OCI-LY7 (cell line): ENCODE measurements around the gene KRT81.

Experiments used
- EZH2phosphoT487 ChIP-seq: fragments of 200-600 bp; sonication (generic); IDR thresholded peaks from 2 replicates; pipeline ENCODE4 v1.6.1; 2018; ENCODE audit warnings: low read depth, borderline replicate concordance, mild to moderate bottlenecking, mixed run types, antibody characterized with exemption, low read length, moderate library complexity, mixed read lengths
- TF ChIP-seq, protein P1 (sequence below): fragments of 200-600 bp; sonication (generic); conservative IDR thresholded peaks from 2 replicates; pipeline ENCODE4 v1.5.1; 2014; ENCODE audit warnings: mild to moderate bottlenecking, antibody characterized with exemption, low read length, moderate library complexity, mixed read lengths

DNA sequence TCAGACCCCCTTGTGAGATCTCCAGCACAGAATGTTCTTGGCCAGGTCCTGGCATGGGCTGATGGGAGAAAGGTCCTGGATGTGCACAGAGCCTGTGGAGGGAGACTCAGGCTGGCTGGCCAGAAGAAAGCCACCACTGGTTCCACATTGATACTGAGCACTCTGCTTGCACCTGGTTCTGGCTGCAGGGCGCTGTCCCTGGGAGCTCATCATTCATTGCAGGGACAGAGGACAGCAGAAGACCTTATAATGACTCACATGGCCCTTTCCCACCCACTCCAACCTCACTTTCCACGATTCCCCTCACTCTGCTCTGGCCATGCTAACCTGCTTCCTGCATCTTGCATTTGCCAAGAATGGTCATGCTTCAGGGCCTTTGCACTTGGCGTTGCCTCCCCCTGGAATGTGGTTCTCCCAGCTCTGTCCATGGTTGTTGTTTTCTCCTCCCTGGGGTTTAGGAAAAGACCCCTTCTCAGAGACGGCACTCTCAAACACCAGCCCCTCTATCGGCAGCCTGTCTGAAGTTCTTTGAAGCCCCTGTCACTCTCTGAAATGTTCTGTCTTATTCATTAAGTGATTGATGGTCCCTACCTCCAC lies 48.0 kb downstream of the KRT81 start:
- TF ChIP-seq, protein P1, sequence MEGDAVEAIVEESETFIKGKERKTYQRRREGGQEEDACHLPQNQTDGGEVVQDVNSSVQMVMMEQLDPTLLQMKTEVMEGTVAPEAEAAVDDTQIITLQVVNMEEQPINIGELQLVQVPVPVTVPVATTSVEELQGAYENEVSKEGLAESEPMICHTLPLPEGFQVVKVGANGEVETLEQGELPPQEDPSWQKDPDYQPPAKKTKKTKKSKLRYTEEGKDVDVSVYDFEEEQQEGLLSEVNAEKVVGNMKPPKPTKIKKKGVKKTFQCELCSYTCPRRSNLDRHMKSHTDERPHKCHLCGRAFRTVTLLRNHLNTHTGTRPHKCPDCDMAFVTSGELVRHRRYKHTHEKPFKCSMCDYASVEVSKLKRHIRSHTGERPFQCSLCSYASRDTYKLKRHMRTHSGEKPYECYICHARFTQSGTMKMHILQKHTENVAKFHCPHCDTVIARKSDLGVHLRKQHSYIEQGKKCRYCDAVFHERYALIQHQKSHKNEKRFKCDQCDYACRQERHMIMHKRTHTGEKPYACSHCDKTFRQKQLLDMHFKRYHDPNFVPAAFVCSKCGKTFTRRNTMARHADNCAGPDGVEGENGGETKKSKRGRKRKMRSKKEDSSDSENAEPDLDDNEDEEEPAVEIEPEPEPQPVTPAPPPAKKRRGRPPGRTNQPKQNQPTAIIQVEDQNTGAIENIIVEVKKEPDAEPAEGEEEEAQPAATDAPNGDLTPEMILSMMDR: no peak
- TF ChIP-seq EZH2phosphoT487: no peak
